HFF-Myc (cell line): ENCODE data around the gene SLC7A4.

ENCODE experiments used
- DNase-seq: peaks from one replicate; pipeline ENCODE4 v3.0.0-alpha.2; 2011; ENCODE audit warnings: low read depth; ENCODE audit errors: extremely low read depth
- H3K4me3 ChIP-seq: replicated peaks from 2 replicates; pipeline ENCODE4 v1.5.1; 2011; ENCODE audit warnings: low read depth, mild to moderate bottlenecking, control low read depth, low read length
- CTCF ChIP-seq: IDR thresholded peaks from 2 replicates; pipeline ENCODE4 v1.5.1; 2012; ENCODE audit warnings: mild to moderate bottlenecking, low read depth, low read length, control low read depth; ENCODE audit errors: missing control alignments

Gene SLC7A4

GRCh38 chr22:20981787-20982562 lies 50.4 kb downstream of the SLC7A4 start, which contains the start of gene LZTR1:
Gene LZTR1, plus strand, starts transcription at chr22:20982297. Its CDS starts 75 bp downstream, at chr22:20982372.
- peak; percentile 66 for TF ChIP-seq CTCF
- H3K4me3 ChIP-seq, result peak within 1 kb of the TSS; percentile 90
- no peak for DNase-seq

- peak overlapping the region; percentile 90 for H3K4me3 ChIP-seq
- TF ChIP-seq CTCF, result no peak
- DNase-seq, result no peak
Observed at GRCh38 chr22:20980938-20981722, 51.2 kb downstream of the SLC7A4 start.

GRCh38 chr22:20980523-20980922 lies 51.8 kb downstream of the SLC7A4 start:
- H3K4me3 ChIP-seq, result no peak overlapping the region
- no peak for TF ChIP-seq CTCF
- no peak for DNase-seq

- DNase-seq, result no peak
- TF ChIP-seq CTCF, result no peak
- no peak overlapping the region for H3K4me3 ChIP-seq
Observed at GRCh38 chr22:20979940-20980453, 52.4 kb downstream of the SLC7A4 start.

GRCh38 chr22:20979243-20979809 lies 53.0 kb downstream of the SLC7A4 start:
- DNase-seq, result no peak
- H3K4me3 ChIP-seq, result no peak overlapping the region
- TF ChIP-seq CTCF, result no peak
